Esophagus (tissue), 2 donors: Measurements from ENCODE around the gene GADD45A. TPM values are rescaled to one million over a fixed set of nuclear protein-coding genes. Genes with fewer than 3 reads are reported as not detected.

Source experiments
- H3K27ac ChIP-seq, 2 donors: one replicate each; pipeline ENCODE4 v1.5.1; 2013; ENCODE audit warnings: low read depth in 2 of 2, mild to moderate bottlenecking in 2 of 2, inconsistent platforms in 1 of 2, low read length in 1 of 2, moderate library complexity in 1 of 2
- H3K27me3 ChIP-seq, 2 donors: one replicate each; pipeline ENCODE4 v1.6.1; 2013; ENCODE audit warnings: low read length in 2 of 2, control low read depth in 1 of 2, mild to moderate bottlenecking in 1 of 2; ENCODE audit not compliant: insufficient read depth in 2 of 2, control insufficient read depth in 1 of 2
- H3K36me3 ChIP-seq, 2 donors: one replicate each; pipeline ENCODE4 v1.6.1; 2013; ENCODE audit warnings: low read length in 1 of 2; ENCODE audit not compliant: control insufficient read depth in 2 of 2, insufficient read depth in 2 of 2
- H3K4me1 ChIP-seq, 2 donors: one replicate each; pipeline ENCODE4 v1.6.1; 2013; ENCODE audit warnings: low read length in 1 of 2; ENCODE audit not compliant: control insufficient read depth in 2 of 2, insufficient read depth in 2 of 2
- H3K4me3 ChIP-seq, 2 donors: one replicate each; pipeline ENCODE4 v1.5.1; 2013; ENCODE audit warnings: low read length in 2 of 2, mild to moderate bottlenecking in 2 of 2, low read depth in 1 of 2, moderate library complexity in 1 of 2
- H3K9me3 ChIP-seq, 2 donors: one replicate each; pipeline ENCODE4 v1.6.1; 2013; ENCODE audit warnings: mild to moderate bottlenecking in 2 of 2, low read depth in 1 of 2, low read length in 1 of 2, moderate library complexity in 1 of 2; ENCODE audit not compliant: control insufficient read depth in 2 of 2, insufficient read depth in 1 of 2
- WGBS, 2 donors: extraction: QIAGEN DNeasy Blood & Tissue Kit; methylation state at CpG; one replicate each; pipeline ENCODE4 v1.1.7; 2013; 5-methylcytosine and 5-hydroxymethylcytosine counted together
- polyA plus RNA-seq, 2 donors: library from polyadenylated mRNA; stranded (reverse); fragments of 200-250 nt; gene quantifications; one replicate each; pipeline ENCODE4 v1.2.3, GENCODE V29; 2013
- donor health status: healthy with polysubstance abuse.
- donor health status: Bipolar disorder and iron deficiency.

The GADD45A gene
- polyA plus RNA-seq, 2 donors, result 32.7 to 56.7 TPM

DNA sequence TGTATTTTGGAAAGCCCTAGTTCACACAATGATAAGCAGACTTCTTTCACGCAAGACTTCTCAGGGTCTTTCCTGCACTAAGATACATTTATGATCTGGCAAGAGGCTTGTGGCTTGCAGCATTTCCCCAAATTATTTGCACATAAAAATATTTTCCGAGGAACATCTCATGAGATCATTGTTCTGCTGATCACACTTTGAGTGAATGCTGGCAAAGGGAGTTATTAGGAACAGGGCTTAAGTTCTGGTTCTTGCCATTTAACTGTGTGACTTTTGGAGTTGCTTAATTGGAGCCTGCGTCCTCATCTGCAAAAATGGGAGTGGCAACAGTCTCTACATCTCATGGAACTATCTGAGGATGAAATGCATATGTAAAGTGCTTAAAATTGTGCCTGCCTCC is 50.2 kb downstream of the GADD45A start:
- H3K9me3 ChIP-seq, result no peaks in the 10 kb centered on the region
- H3K27ac ChIP-seq, result no peak overlapping the region
- no peak overlapping the region for H3K4me3 ChIP-seq
- H3K36me3 ChIP-seq, result no peaks in the 10 kb centered on the region
- WGBS, 2 donors, result 58 to 68% methylated on average over 3 of the region's 3 CpGs
- H3K27me3 ChIP-seq, result no peaks in the 10 kb centered on the region
- H3K4me1 ChIP-seq, result peaks cover 6 to 14% of the 10 kb centered on the region in 2 donors

DNA sequence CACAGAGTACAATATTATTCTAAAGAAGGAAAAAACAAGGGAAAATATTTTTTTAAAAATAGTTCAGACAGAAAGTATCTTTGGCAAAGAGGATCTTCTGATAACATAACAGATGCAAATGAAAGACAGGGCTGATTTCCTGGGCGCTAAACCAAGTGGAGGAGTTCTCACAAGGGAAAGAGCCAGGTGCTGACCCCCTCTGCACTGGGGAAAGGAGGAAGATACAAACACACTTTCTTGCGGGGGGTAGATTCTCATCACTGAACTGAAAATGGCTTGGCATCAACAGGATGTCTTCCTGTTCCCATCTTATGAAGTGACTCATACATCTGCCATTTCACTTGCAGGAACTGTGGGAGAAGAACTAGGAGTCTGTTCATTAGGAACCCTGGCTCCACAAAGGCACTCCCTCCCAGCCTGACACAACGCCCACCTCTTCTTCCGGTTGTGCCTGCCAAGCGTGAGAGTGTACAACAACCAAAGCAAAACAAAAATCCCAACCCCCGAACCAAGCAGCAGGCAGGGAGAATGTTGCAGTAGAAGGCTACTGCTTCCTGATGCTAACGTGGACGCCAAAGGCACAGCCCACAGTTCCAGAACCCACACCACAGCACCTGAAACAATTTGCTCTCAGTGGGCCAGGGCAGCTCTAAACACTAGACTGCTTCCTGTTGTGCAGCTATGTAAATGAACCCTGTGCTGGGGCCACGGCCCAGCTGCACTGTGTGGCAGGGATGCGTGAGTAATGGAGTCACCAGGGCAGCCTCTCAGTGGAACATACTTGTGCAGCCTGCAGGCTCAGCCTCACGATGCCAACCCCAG is 51.0 kb downstream of the GADD45A start:
- Histone ChIP-seq H3K9me3 (no peaks in the 10 kb centered on the region), H3K27me3 (no peaks in the 10 kb centered on the region), H3K4me3 (peak overlapping the region in 1 of 2 donors; percentile 15), H3K27ac (peak overlapping the region; percentile 76 to 97), H3K4me1 (peaks cover 6 to 14% of the 10 kb centered on the region in 2 donors), H3K36me3 (no peaks in the 10 kb centered on the region)
- 18 to 22% methylated on average over 11 of the region's 11 CpGs for WGBS, 2 donors

DNA sequence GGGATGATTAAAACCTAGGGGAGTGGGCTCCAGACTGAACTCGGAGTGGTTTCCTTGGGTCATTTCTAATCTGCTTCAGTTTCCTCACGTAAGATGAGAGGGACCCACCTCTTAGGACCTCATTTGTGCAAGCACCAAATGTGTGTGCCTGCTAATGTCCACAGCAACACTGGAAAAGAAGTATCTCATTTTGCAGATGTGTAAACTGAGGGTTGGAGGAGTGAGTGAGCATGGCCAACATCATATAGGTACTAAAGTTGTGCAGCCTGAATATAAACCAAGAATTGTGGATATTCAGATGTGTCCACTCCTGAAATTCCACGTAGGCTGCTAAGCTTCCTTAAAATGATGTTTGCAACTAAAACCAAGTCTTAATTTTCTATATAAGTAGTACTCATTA is 51.7 kb downstream of the GADD45A start:
- H3K4me3 ChIP-seq, result no peak overlapping the region
- H3K4me1 ChIP-seq, result peaks cover 6 to 12% of the 10 kb centered on the region in 2 donors
- 87 to 94% methylated on average over 3 of the region's 3 CpGs for WGBS, 2 donors
- no peaks in the 10 kb centered on the region for H3K27me3 ChIP-seq
- no peaks in the 10 kb centered on the region for H3K36me3 ChIP-seq
- H3K9me3 ChIP-seq, result no peaks in the 10 kb centered on the region
- peak overlapping the region; percentile 76 to 97 for H3K27ac ChIP-seq

DNA sequence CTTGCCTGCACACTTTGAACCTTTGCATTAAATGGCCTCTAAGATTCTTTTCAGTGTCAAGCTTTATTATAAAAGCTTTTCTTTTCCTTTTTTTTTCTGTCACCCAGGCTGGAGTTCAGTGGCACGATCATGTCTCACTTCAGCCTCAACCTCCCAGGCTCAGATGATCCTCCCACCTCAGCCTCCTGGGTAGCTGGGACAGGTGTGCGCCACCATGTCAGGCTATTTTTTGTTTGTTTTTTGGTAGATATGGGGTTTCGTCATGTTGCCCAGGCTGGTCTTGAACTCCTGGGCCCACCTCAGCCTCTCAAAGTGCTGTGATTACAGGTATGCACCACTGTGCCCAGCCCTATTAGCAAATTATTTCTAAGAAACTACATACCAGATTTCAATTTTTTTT is 52.9 kb downstream of the GADD45A start:
- no peaks in the 10 kb centered on the region for H3K36me3 ChIP-seq
- no peaks in the 10 kb centered on the region for H3K9me3 ChIP-seq
- no peaks in the 10 kb centered on the region for H3K27me3 ChIP-seq
- H3K27ac ChIP-seq, result no peak overlapping the region
- H3K4me1 ChIP-seq, result peaks cover 6 to 12% of the 10 kb centered on the region in 2 donors
- H3K4me3 ChIP-seq, result no peak overlapping the region
- 97 to 98% methylated on average over 3 of the region's 3 CpGs for WGBS, 2 donors

Other genes with a start within 250 kb of the GADD45A start
- gene GNG12, start 148.3 kb downstream of the GADD45A start, polyA plus RNA-seq, result 10 to 100 TPM; 21.8 to 38.8 TPM